ENCODE results near the gene PLLP. TPM values are rescaled to one million over a fixed set of nuclear protein-coding genes. Genes with fewer than 3 reads are reported as not detected.
A peak's percentile ranks its signal among the peaks of the same experiment; 100 is the strongest.

Gene PLLP
- total and polyA plus RNA-seq, 11 donors, result 2.0 to 14.8 (median 2.8) TPM

- Histone ChIP-seq H3K36me3 (peaks cover 0 to 45% (median 39%) of the 10 kb centered on the region in 9 donors), H3K9me3 (no peaks in the 10 kb centered on the region), H3K4me3 (peak within 1 kb of the TSS; percentile 36 to 94 (median 82)), H3K27ac (peak within 1 kb of the TSS; percentile 81 to 97 (median 94)), H3K27me3 (no peaks in the 10 kb centered on the region), H3K4me1 (peaks cover 0 to 22% (median 14%) of the 10 kb centered on the region in 12 donors)
- TF ChIP-seq CTCF (IDR thresholded peaks at IDR 0.05), result peak in 6 of 12 donors; percentile 3 to 44 (median 10)
- TF ChIP-seq POLR2A (IDR thresholded peaks at IDR 0.05), result peak in 1 of 2 donors; percentile 86
- ATAC-seq (peak; percentile 98 to 99 (median 98)), DNase-seq (peak; percentile 98 to 99 (median 99))
- 0% methylated on average over 19 to 77 of the region's 77 CpGs for WGBS, 4 donors
- intact Hi-C loops (cut with DNase I), result loop anchor here in 7 of 10 donors (1.0 to 10.0 kb wide), 7 partner anchors 37 to 172 kb away; partner anchors contain the start of genes CPNE2 (in 1 of the 7), PLLP (in 1 of the 7), PSME3IP1 (in 1 of the 7) and RSPRY1 (in 1 of the 7)
Observed at GRCh38 chr16:57244767-57245471, 39.6 kb downstream of the PLLP start, which contains the start of gene ARL2BP. Gene ARL2BP, plus strand, starts transcription at chr16:57245259. Its CDS starts 109 bp downstream, at chr16:57245368.

- H3K4me3 ChIP-seq, result peak overlapping the region; percentile 13 to 94 (median 82)
Observed at GRCh38 chr16:57244463-57244766, 40.1 kb downstream of the PLLP start.

GRCh38 chr16:57242650-57243049 lies 41.8 kb downstream of the PLLP start:
- Histone ChIP-seq H3K36me3 (peaks cover 4 to 45% (median 39%) of the 10 kb centered on the region in 9 donors), H3K27me3 (no peaks in the 10 kb centered on the region), H3K4me1 (peaks cover 0 to 22% (median 14%) of the 10 kb centered on the region in 12 donors), H3K27ac (no peak overlapping the region), H3K9me3 (no peaks in the 10 kb centered on the region), H3K4me3 (no peak overlapping the region)
- WGBS, 4 donors, result 92 to 100% (median 94%) methylated on average over 2 of the region's 2 CpGs
- no peak for ATAC-seq
- intact Hi-C loops (cut with DNase I), result loop anchor here in 3 of 10 donors (5.0 to 10.0 kb wide), 3 partner anchors 40 to 148 kb away; partner anchors contain the start of genes CPNE2 (in 1 of the 3) and PLLP (in 1 of the 3)
- TF ChIP-seq POLR2A (IDR thresholded peaks at IDR 0.05) (no peak), CTCF (IDR thresholded peaks at IDR 0.05) (no peak)
- DNase-seq, result no peak

More at GRCh38 chr16:57244463-57244766, 40.1 kb downstream of the PLLP start:
- ATAC-seq (no peak), DNase-seq (no peak)
- H3K27me3 ChIP-seq, result no peaks in the 10 kb centered on the region
- H3K9me3 ChIP-seq, result no peaks in the 10 kb centered on the region
- H3K36me3 ChIP-seq, result peaks cover 0 to 45% (median 39%) of the 10 kb centered on the region in 9 donors
- peaks cover 0 to 22% (median 14%) of the 10 kb centered on the region in 12 donors for H3K4me1 ChIP-seq
- TF ChIP-seq POLR2A (IDR thresholded peaks at IDR 0.05), result no peak
- no peak for TF ChIP-seq CTCF (IDR thresholded peaks at IDR 0.05)
- intact Hi-C loops (cut with DNase I), result loop anchor here in 3 of 10 donors (2.0 to 10.0 kb wide), 4 partner anchors 38 to 150 kb away; partner anchors contain the start of genes CPNE2 (in 1 of the 3), PLLP (in 1 of the 3), PSME3IP1 (in 1 of the 3) and RSPRY1 (in 1 of the 3)
- WGBS, 4 donors, result 6 to 12% (median 9%) methylated on average over 9 of the region's 9 CpGs
- peak overlapping the region in 11 of 12 donors; percentile 60 to 97 (median 94) for H3K27ac ChIP-seq

- DNase-seq (no peak), ATAC-seq (no peak)
- H3K9me3 ChIP-seq, result no peaks in the 10 kb centered on the region
- H3K36me3 ChIP-seq, result peaks cover 0 to 49% (median 43%) of the 10 kb centered on the region in 9 donors
- 89 to 99% (median 91%) methylated on average over 2 of the region's 2 CpGs for WGBS, 4 donors
- H3K4me3 ChIP-seq, result no peak overlapping the region
- intact Hi-C loops (cut with DNase I), result loop anchor here in 3 of 10 donors (5.0 to 10.0 kb wide), 3 partner anchors 41 to 146 kb away; partner anchors contain the start of genes CPNE2 (in 1 of the 3) and PLLP (in 1 of the 3)
- H3K27me3 ChIP-seq, result no peaks in the 10 kb centered on the region
- no peak overlapping the region for H3K27ac ChIP-seq
- H3K4me1 ChIP-seq, result peaks cover 0 to 16% (median 3%) of the 10 kb centered on the region in 12 donors
- TF ChIP-seq POLR2A (IDR thresholded peaks at IDR 0.05) (no peak), CTCF (IDR thresholded peaks at IDR 0.05) (no peak)
Observed at GRCh38 chr16:57240851-57241250, 43.6 kb downstream of the PLLP start.
